ENCODE results near the gene CAMK1D. TPM values are rescaled to one million over a fixed set of nuclear protein-coding genes. Genes with fewer than 3 reads are reported as not detected.

CAMK1D gene
- total and polyA plus RNA-seq, 10 of the 15 experiments (the other 5 are each of a cell fraction or from before 2014, with no cell fraction given): 2.1 to 35.5 (median 14.7) TPM

GRCh38 chr10:12709000-12709401 is 359.7 kb downstream of the CAMK1D start:
- Histone ChIP-seq H3K9me3 (replicated peaks; ENCODE audit: control insufficient read depth, insufficient read depth, low read length) (no peaks in the 10 kb centered on the region), H3K4me1 (ENCODE audit: control insufficient read depth, insufficient read depth, low read length) (peaks cover 2% of the 10 kb centered on the region; the same call in 1 of the 2 replicates), H3K4me3 (no peak overlapping the region), H4K20me1 (ENCODE audit: control insufficient read depth, insufficient read depth) (no peaks in the 10 kb centered on the region), H3K9ac (ENCODE audit: control insufficient read depth, insufficient read depth, low read length) (no peak overlapping the region), H3K36me3 (ENCODE audit: control insufficient read depth in 2 of 2, insufficient read depth in 2 of 2, low read length in 1 of 2) (no peaks in the 10 kb centered on the region), H2AFZ (ENCODE audit: control insufficient read depth, low read depth, low read length) (no peak overlapping the region), H3K79me2 (ENCODE audit: control insufficient read depth, insufficient read depth, low read length) (no peaks in the 10 kb centered on the region), H3K4me2 (ENCODE audit: control insufficient read depth, insufficient read depth) (no peak overlapping the region; the same call in 1 of the 2 replicates), H3K27ac (ENCODE audit: control insufficient read depth, insufficient read depth) (no peak overlapping the region), H3K27me3 (replicated peaks in 1 of 2; ENCODE audit: control insufficient read depth in 2 of 2, insufficient read depth in 2 of 2, low read length in 1 of 2) (no peaks in the 10 kb centered on the region)
- POLR2A ChIA-PET: no interaction called here
- ATAC-seq (no peak), FAIRE-seq (no peak), DNase-seq (ENCODE audit: low read depth, low spot score) (no peak)
- CTCF ChIA-PET: interaction anchor here (0.5 to 9.9 kb wide), 13 partner anchors 10 to 495 kb away, joined by 3 to 130 read pairs (median 8); no protein-coding TSS in a partner anchor
- 39% methylated on average over 3 of the region's 3 CpGs for WGBS (ENCODE audit: insufficient coverage, insufficient replicate concordance, low lambda C conversion rate, missing lambda C conversion rate)
- SMC1A ChIA-PET (ENCODE audit: uncharacterized antibody, unreplicated experiment): interaction anchor here (0.6 to 6.3 kb wide), 9 partner anchors 9 to 620 kb away, joined by 3 to 59 read pairs (median 6); no protein-coding TSS in a partner anchor
- in situ Hi-C loops (cut with MboI) (no loop called here), intact Hi-C loops (cut with micrococcal nuclease; ENCODE audit: unreplicated experiment) (no loop called here)
- BruUV-seq (replicated peaks): no TSS peak
- TF ChIP-seq SP1 (IDR thresholded peaks at IDR 0.05; ENCODE audit: low read depth, low read length) (no peak), IRF5 (IDR thresholded peaks at IDR 0.05; ENCODE audit: borderline replicate concordance) (no peak), BACH1 (IDR thresholded peaks at IDR 0.05; ENCODE audit: borderline replicate concordance) (no peak), ZNF384 (IDR thresholded peaks at IDR 0.05; ENCODE audit: borderline replicate concordance, low read depth, low read length) (no peak), MLLT1 (IDR thresholded peaks at IDR 0.05) (no peak), EZH2 (IDR thresholded peaks at IDR 0.05; ENCODE audit: borderline replicate concordance, control insufficient read depth, low read depth, low read length) (no peak), RELB (IDR thresholded peaks at IDR 0.05; ENCODE audit: low read depth) (no peak), GABPA (IDR thresholded peaks at IDR 0.05; ENCODE audit: low read depth) (no peak), SPI1 (IDR thresholded peaks at IDR 0.05; ENCODE audit: borderline replicate concordance, insufficient read depth, low read depth, low read length) (no peak), CUX1 (IDR thresholded peaks at IDR 0.05; ENCODE audit: insufficient replicate concordance, low read depth, low read length) (no peak), TAF1 (IDR thresholded peaks at IDR 0.05; ENCODE audit: borderline replicate concordance, low read depth, low read length) (no peak), SREBF2 (IDR thresholded peaks at IDR 0.05; ENCODE audit: low read length) (no peak)
- RAD21 ChIA-PET (ENCODE audit: unreplicated experiment): interaction anchor here (1.4 to 3.8 kb wide), 5 partner anchors 52 to 494 kb away, joined by 7 to 42 read pairs (median 13); no protein-coding TSS in a partner anchor

All from GM12878 (cell line).